ENCODE measurements around the gene AOAH. TPM values are rescaled to one million over a fixed set of nuclear protein-coding genes. Genes with fewer than 3 reads are reported as not detected.

Gene AOAH
- total RNA-seq, 1 experiment from 2014 or later: 0.39 TPM

GRCh38 chr7:36741866-36742265 lies 17.6 kb upstream of the AOAH start:
- H3K18ac ChIP-seq (ENCODE audit: insufficient read length, low read depth, low read length): no peak overlapping the region
- no peak for TF ChIP-seq CTCF (conservative IDR thresholded peaks at IDR 0.05)

More at GRCh38 chr7:36741866-36742265, 17.6 kb upstream of the AOAH start:
- Histone ChIP-seq H3K23me2 (ENCODE audit: insufficient read length, low read depth, low read length, poor library complexity, severe bottlenecking) (no peaks in the 10 kb centered on the region), H3K79me2 (ENCODE audit: insufficient read depth, low read length) (no peaks in the 10 kb centered on the region), H2BK5ac (ENCODE audit: insufficient read length, low read length) (no peak overlapping the region), H3K9ac (ENCODE audit: extremely low read depth, insufficient read length, low read length) (no peak overlapping the region), H4K5ac (ENCODE audit: insufficient read length, low read depth, low read length) (no peak overlapping the region), H2AFZ (ENCODE audit: low read length) (no peak overlapping the region), H3K56ac (ENCODE audit: insufficient read length, low read depth, low read length) (no peak overlapping the region), H3K14ac (ENCODE audit: insufficient read depth, low read length) (no peak overlapping the region), H3K9me3 (ENCODE audit: control insufficient read depth, low read depth, low read length) (no peaks in the 10 kb centered on the region), H3K4me2 (ENCODE audit: insufficient read depth, insufficient read length, low read length) (no peak overlapping the region), H3K4me1 (ENCODE audit: insufficient read depth, low read length) (peaks cover 8% of the 10 kb centered on the region; the same call in 1 of the 2 replicates), H3K23ac (ENCODE audit: insufficient read length, low read depth, low read length) (no peak overlapping the region), H3T11ph (ENCODE audit: low read length) (no peak overlapping the region), H4K8ac (replicated peaks; ENCODE audit: insufficient read length, low read depth, low read length) (no peak overlapping the region), H2BK15ac (ENCODE audit: low read depth, low read length) (no peak overlapping the region), H3K27ac (ENCODE audit: insufficient read length, low read depth, low read length) (no peak overlapping the region), H3K4ac (ENCODE audit: low read depth, low read length) (no peak overlapping the region), H3K79me1 (ENCODE audit: insufficient read depth, low read depth, low read length, poor library complexity, severe bottlenecking) (no peaks in the 10 kb centered on the region), H2BK20ac (ENCODE audit: low read depth, low read length, poor library complexity, severe bottlenecking) (no peak overlapping the region), H3K27me3 (ENCODE audit: insufficient read depth, low read length) (no peaks in the 10 kb centered on the region), H4K20me1 (ENCODE audit: control insufficient read depth, insufficient read depth, insufficient read length) (no peaks in the 10 kb centered on the region), H4K91ac (ENCODE audit: insufficient read length, low read depth, low read length) (no peak overlapping the region), H2AK5ac (ENCODE audit: insufficient read length, low read length) (no peak overlapping the region), H2BK12ac (ENCODE audit: insufficient read length, low read depth, low read length) (no peak overlapping the region), H2BK120ac (ENCODE audit: low read depth, low read length, poor library complexity, severe bottlenecking) (no peak overlapping the region)
- WGBS (ENCODE audit: extremely low coverage, insufficient read length, low lambda C conversion rate): no CpG with 5 or more reads among the region's 3 CpGs
- DNase-seq: no peak
- Mint-ChIP-seq H3K27ac (no peak overlapping the region), H3K36me3 (ENCODE audit: insufficient read depth in 1 of 3, low read depth in 3 of 3) (peaks cover 0 to 6% (median 0%) of the 10 kb centered on the region in 3 experiments; a peak in 3 of 7 replicates), H3K27me3 (ENCODE audit: low read depth) (no peaks in the 10 kb centered on the region; the same call in 1 of the 2 replicates), H3K9me3 (peaks cover 1 to 3% of the 10 kb centered on the region in 2 experiments; a peak in 3 of 5 replicates), H3K4me1 (peaks cover 6 to 13% of the 10 kb centered on the region in 2 experiments; a peak in 3 of 4 replicates), H3K4me3 (no peak overlapping the region)

Data from H9 (cell line).